GM18519 (cell line): ENCODE results near the gene ARMC7.

Source experiments
- ATAC-seq: cut with Tn5 transposase; IDR thresholded peaks from one replicate; pipeline ENCODE4 v1.9.1; 2021; ENCODE audit warnings: mild to moderate bottlenecking, moderate library complexity; ENCODE audit not compliant: unreplicated experiment, low FRiP score

ARMC7 gene

GRCh38 chr17:75077496-75078283 lies 32.1 kb upstream of the ARMC7 start:
- ATAC-seq = no peak

- ATAC-seq = no peak
Observed at GRCh38 chr17:75078284-75079022, 31.3 kb upstream of the ARMC7 start.

- no peak for ATAC-seq
Observed at GRCh38 chr17:75079023-75079373, 30.8 kb upstream of the ARMC7 start.

GRCh38 chr17:75081611-75082540 lies 27.9 kb upstream of the ARMC7 start:
- ATAC-seq = no peak

GRCh38 chr17:75082683-75083082 lies 27.1 kb upstream of the ARMC7 start:
- ATAC-seq = no peak

GRCh38 chr17:75084039-75084660 lies 25.6 kb upstream of the ARMC7 start:
- no peak for ATAC-seq

- ATAC-seq = no peak
Observed at GRCh38 chr17:75086496-75087181, 23.1 kb upstream of the ARMC7 start.

- ATAC-seq = no peak
Observed at GRCh38 chr17:75087182-75087557, 22.6 kb upstream of the ARMC7 start.

- no peak for ATAC-seq
Observed at GRCh38 chr17:75087558-75088453, 22.0 kb upstream of the ARMC7 start, which contains the start of gene SLC16A5. SLC16A5 (plus strand) TSS chr17:75087954; CDS start chr17:75093637, 5,683 bp downstream.

GRCh38 chr17:75088465-75089417 lies 21.0 kb upstream of the ARMC7 start:
- no peak for ATAC-seq

- ATAC-seq = no peak
Observed at GRCh38 chr17:75090871-75091854, 18.6 kb upstream of the ARMC7 start.

GRCh38 chr17:75091855-75092327 lies 17.9 kb upstream of the ARMC7 start:
- no peak for ATAC-seq

GRCh38 chr17:75093548-75094158 lies 16.1 kb upstream of the ARMC7 start:
- ATAC-seq = no peak

GRCh38 chr17:75094871-75095399 lies 14.8 kb upstream of the ARMC7 start:
- no peak for ATAC-seq

- ATAC-seq = no peak
Observed at GRCh38 chr17:75096082-75096625, 13.6 kb upstream of the ARMC7 start.
